Measurements from ENCODE around the gene ACSL3.

ACSL3 gene

GRCh38 chr2:222976521-222977061 lies 115.8 kb downstream of the ACSL3 start:
- no peak for TF ChIP-seq GLIS3 (CRISPR knock-in tag; IDR thresholded peaks at IDR 0.05)
- no peak for TF ChIP-seq BACH2 (CRISPR knock-in tag; IDR thresholded peaks at IDR 0.05; ENCODE audit: borderline replicate concordance)
- no peak for ATAC-seq

- TF ChIP-seq CSDC2 (CRISPR knock-in tag; IDR thresholded peaks at IDR 0.05) (no peak), ZNF70 (CRISPR knock-in tag; IDR thresholded peaks at IDR 0.05) (no peak), ZC3H10 (CRISPR knock-in tag; IDR thresholded peaks at IDR 0.05) (no peak), OSR1 (CRISPR knock-in tag; IDR thresholded peaks at IDR 0.05) (no peak), CREB5 (CRISPR knock-in tag; IDR thresholded peaks at IDR 0.05; ENCODE audit: low read depth) (no peak), TOX (CRISPR knock-in tag; IDR thresholded peaks at IDR 0.05; ENCODE audit: borderline replicate concordance) (no peak), PATZ1 (CRISPR knock-in tag; IDR thresholded peaks at IDR 0.05; ENCODE audit: borderline replicate concordance) (no peak), ZFP30 (CRISPR knock-in tag; IDR thresholded peaks at IDR 0.05) (no peak), TCF4 (CRISPR knock-in tag; IDR thresholded peaks at IDR 0.05; ENCODE audit: borderline replicate concordance) (no peak), POU6F1 (CRISPR knock-in tag; IDR thresholded peaks at IDR 0.05; ENCODE audit: borderline replicate concordance, low read depth) (no peak), ZFP3 (CRISPR knock-in tag; IDR thresholded peaks at IDR 0.05) (no peak), ESRRG (CRISPR knock-in tag; IDR thresholded peaks at IDR 0.05) (no peak), ZNF8 (CRISPR knock-in tag; IDR thresholded peaks at IDR 0.05) (no peak), CSRNP3 (CRISPR knock-in tag; IDR thresholded peaks at IDR 0.05) (no peak)
- ATAC-seq = no peak
These were observed 116.3 kb downstream of the ACSL3 start for GRCh38 chr2:222977121-222977520.

- ATAC-seq = no peak
- TF ChIP-seq GLIS3 (CRISPR knock-in tag; IDR thresholded peaks at IDR 0.05) (no peak), ZFP30 (CRISPR knock-in tag; IDR thresholded peaks at IDR 0.05) (no peak), ZNF565 (CRISPR knock-in tag; conservative IDR thresholded peaks at IDR 0.05; ENCODE audit: low read depth) (no peak), PATZ1 (CRISPR knock-in tag; IDR thresholded peaks at IDR 0.05; ENCODE audit: borderline replicate concordance) (no peak), CREB5 (CRISPR knock-in tag; IDR thresholded peaks at IDR 0.05; ENCODE audit: low read depth) (no peak), ZNF70 (CRISPR knock-in tag; IDR thresholded peaks at IDR 0.05) (no peak), CSDC2 (CRISPR knock-in tag; IDR thresholded peaks at IDR 0.05) (no peak), RARB (CRISPR knock-in tag; IDR thresholded peaks at IDR 0.05) (no peak), OSR1 (CRISPR knock-in tag; IDR thresholded peaks at IDR 0.05) (no peak), ARNTL (CRISPR knock-in tag; IDR thresholded peaks at IDR 0.05; ENCODE audit: borderline replicate concordance, low read depth) (no peak), ZNF8 (CRISPR knock-in tag; IDR thresholded peaks at IDR 0.05) (no peak), ZFP3 (CRISPR knock-in tag; IDR thresholded peaks at IDR 0.05) (no peak), BACH2 (CRISPR knock-in tag; IDR thresholded peaks at IDR 0.05; ENCODE audit: borderline replicate concordance) (no peak), SNAI2 (CRISPR knock-in tag; IDR thresholded peaks at IDR 0.05) (no peak)
These were observed 118.0 kb downstream of the ACSL3 start for GRCh38 chr2:222978850-222979249.

Measured in SK-N-SH treated with all-trans-retinoic acid at 6 μM for 48 hours (cell line).